Measurements from ENCODE around the gene GATA5. TPM values are rescaled to one million over a fixed set of nuclear protein-coding genes. Genes with fewer than 3 reads are reported as not detected.

GATA5 gene
- total and polyA plus RNA-seq, 8 donors = 3.1 to 16.4 (median 9.3) TPM; not detected in 1

GRCh38 chr20:62487561-62488354, 12.0 kb upstream of the GATA5 start:
- Histone ChIP-seq H3K4me3 (no peak overlapping the region), H3K9me3 (no peaks in the 10 kb centered on the region), H3K4me1 (peaks cover 41 to 78% (median 61%) of the 10 kb centered on the region in 4 donors), H3K36me3 (no peaks in the 10 kb centered on the region), H3K27ac (peak overlapping the region; percentile 76 to 79 (median 78)), H3K27me3 (peaks cover 0 to 74% (median 22%) of the 10 kb centered on the region in 3 donors)
- intact Hi-C loops (cut with DNase I; ENCODE audit: low total_unique reads) = no loop called here
- WGBS, 5 donors = 18 to 46% (median 34%) methylated on average over 12 to 14 of the region's 14 CpGs
- DNase-seq = peak; percentile 82 to 86
- TF ChIP-seq POLR2A (IDR thresholded peaks at IDR 0.05) (no peak), POLR2AphosphoS5 (IDR thresholded peaks at IDR 0.05) (peak in 2 of 3 donors; percentile 33 to 43), CTCF (IDR thresholded peaks at IDR 0.05) (no peak), EP300 (IDR thresholded peaks at IDR 0.05) (no peak)

- intact Hi-C loops (cut with DNase I; ENCODE audit: low total_unique reads) = no loop called here
- no peak overlapping the region for H3K4me3 ChIP-seq
- H3K27me3 ChIP-seq = peaks cover 0 to 81% (median 26%) of the 10 kb centered on the region in 3 donors
- peaks cover 48 to 84% (median 68%) of the 10 kb centered on the region in 4 donors for H3K4me1 ChIP-seq
- DNase-seq = no peak
- H3K36me3 ChIP-seq = no peaks in the 10 kb centered on the region
- no peaks in the 10 kb centered on the region for H3K9me3 ChIP-seq
- 24 to 44% (median 32%) methylated on average over 7 to 21 of the region's 21 CpGs for WGBS, 5 donors
- peak overlapping the region; percentile 76 to 79 (median 78) for H3K27ac ChIP-seq
- no peak for TF ChIP-seq POLR2A (IDR thresholded peaks at IDR 0.05)
- no peak for TF ChIP-seq EP300 (IDR thresholded peaks at IDR 0.05)
- TF ChIP-seq CTCF (IDR thresholded peaks at IDR 0.05) = no peak
- no peak for TF ChIP-seq POLR2AphosphoS5 (IDR thresholded peaks at IDR 0.05)
These were observed 11.3 kb upstream of the GATA5 start for GRCh38 chr20:62487118-62487517.

GRCh38 chr20:62486484-62486883, 10.7 kb upstream of the GATA5 start:
- peak; percentile 49 to 61 for DNase-seq
- Histone ChIP-seq H3K4me1 (peaks cover 54 to 90% (median 74%) of the 10 kb centered on the region in 4 donors), H3K4me3 (no peak overlapping the region), H3K27ac (peak overlapping the region; percentile 76 to 79 (median 78)), H3K27me3 (peaks cover 0 to 87% (median 33%) of the 10 kb centered on the region in 3 donors), H3K36me3 (no peaks in the 10 kb centered on the region), H3K9me3 (no peaks in the 10 kb centered on the region)
- WGBS, 5 donors = 28 to 67% (median 53%) methylated on average over 9 to 13 of the region's 13 CpGs
- intact Hi-C loops (cut with DNase I; ENCODE audit: low total_unique reads) = no loop called here
- TF ChIP-seq EP300 (IDR thresholded peaks at IDR 0.05) = no peak
- TF ChIP-seq POLR2AphosphoS5 (IDR thresholded peaks at IDR 0.05) = no peak
- TF ChIP-seq POLR2A (IDR thresholded peaks at IDR 0.05) = no peak
- no peak for TF ChIP-seq CTCF (IDR thresholded peaks at IDR 0.05)

- peaks cover 57 to 98% (median 81%) of the 10 kb centered on the region in 4 donors for H3K4me1 ChIP-seq
- no peaks in the 10 kb centered on the region for H3K9me3 ChIP-seq
- no peak for TF ChIP-seq POLR2A (IDR thresholded peaks at IDR 0.05)
- TF ChIP-seq EP300 (IDR thresholded peaks at IDR 0.05) = no peak
- TF ChIP-seq POLR2AphosphoS5 (IDR thresholded peaks at IDR 0.05) = no peak
- TF ChIP-seq CTCF (IDR thresholded peaks at IDR 0.05) = no peak
- peak overlapping the region; percentile 48 to 78 (median 77) for H3K27ac ChIP-seq
- no peaks in the 10 kb centered on the region for H3K36me3 ChIP-seq
- H3K4me3 ChIP-seq = no peak overlapping the region
- H3K27me3 ChIP-seq = peaks cover 0 to 95% (median 34%) of the 10 kb centered on the region in 3 donors
- DNase-seq = no peak
- 42 to 72% (median 51%) methylated on average over 12 to 17 of the region's 17 CpGs for WGBS, 5 donors
- intact Hi-C loops (cut with DNase I; ENCODE audit: low total_unique reads) = no loop called here
These were observed 9.9 kb upstream of the GATA5 start for GRCh38 chr20:62485701-62486089.

Measured in stomach (tissue), 9 donors.